ENCODE measurements around the gene NTM. TPM values are rescaled to one million over a fixed set of nuclear protein-coding genes. Genes with fewer than 3 reads are reported as not detected.

Gene NTM
- total and polyA plus RNA-seq, 12 donors, result 0.26 to 11.5 (median 4.0) TPM

GRCh38 chr11:131670876-131671275 is 300.5 kb downstream of the NTM start:
- intact Hi-C loops (cut with DNase I), result loop anchor here in 1 of 2 donors (10.0 kb wide), 1 partner anchor 606 kb away; no protein-coding TSS in a partner anchor
- H3K36me3 ChIP-seq (replicated peaks in 1 of 2), result no peaks in the 10 kb centered on the region
- no peak overlapping the region for H3K27ac ChIP-seq
- H3K4me1 ChIP-seq (replicated peaks in 1 of 2), result no peaks in the 10 kb centered on the region
- H3K4me3 ChIP-seq, result no peak overlapping the region
- 69 to 85% (median 83%) methylated on average over 3 of the region's 3 CpGs for WGBS, 4 donors
- no peaks in the 10 kb centered on the region for H3K9me3 ChIP-seq (replicated peaks in 1 of 3)
- TF ChIP-seq CTCF (IDR thresholded peaks at IDR 0.05) (no peak), POLR2A (IDR thresholded peaks at IDR 0.05) (no peak)
- DNase-seq, result no peak
- H3K27me3 ChIP-seq, result no peaks in the 10 kb centered on the region

- Histone ChIP-seq H3K4me1 (replicated peaks in 1 of 2) (no peaks in the 10 kb centered on the region), H3K27me3 (no peaks in the 10 kb centered on the region), H3K9me3 (replicated peaks in 1 of 3) (no peaks in the 10 kb centered on the region), H3K4me3 (no peak overlapping the region), H3K27ac (no peak overlapping the region), H3K36me3 (replicated peaks in 1 of 2) (no peaks in the 10 kb centered on the region)
- TF ChIP-seq POLR2A (IDR thresholded peaks at IDR 0.05) (no peak), CTCF (IDR thresholded peaks at IDR 0.05) (no peak)
- intact Hi-C loops (cut with DNase I), result loop anchor here in 1 of 2 donors (10.0 kb wide), 1 partner anchor 607 kb away; no protein-coding TSS in a partner anchor
- DNase-seq, result no peak
- WGBS, 4 donors, result 87 to 98% (median 91%) methylated on average over 5 to 8 of the region's 8 CpGs
Measured at GRCh38 chr11:131671320-131671719, 300.9 kb downstream of the NTM start.

GRCh38 chr11:131671734-131672133 is 301.3 kb downstream of the NTM start:
- Histone ChIP-seq H3K9me3 (replicated peaks in 1 of 3) (no peaks in the 10 kb centered on the region), H3K36me3 (replicated peaks in 1 of 2) (no peaks in the 10 kb centered on the region), H3K4me1 (replicated peaks in 1 of 2) (no peaks in the 10 kb centered on the region), H3K4me3 (no peak overlapping the region), H3K27ac (no peak overlapping the region), H3K27me3 (no peaks in the 10 kb centered on the region)
- intact Hi-C loops (cut with DNase I), result loop anchor here (2.0 to 10.0 kb wide), 2 partner anchors 607 to 749 kb away; no protein-coding TSS in a partner anchor
- no peak for TF ChIP-seq POLR2A (IDR thresholded peaks at IDR 0.05)
- TF ChIP-seq CTCF (IDR thresholded peaks at IDR 0.05), result no peak
- DNase-seq, result no peak
- WGBS, 4 donors, result 88 to 93% (median 91%) methylated on average over 9 to 12 of the region's 12 CpGs

GRCh38 chr11:131672191-131672590 is 301.8 kb downstream of the NTM start:
- 83 to 92% (median 90%) methylated on average over 9 to 15 of the region's 15 CpGs for WGBS, 4 donors
- no peak overlapping the region for H3K4me3 ChIP-seq
- intact Hi-C loops (cut with DNase I), result loop anchor here (2.0 to 10.0 kb wide), 2 partner anchors 607 to 749 kb away; no protein-coding TSS in a partner anchor
- H3K9me3 ChIP-seq (replicated peaks in 1 of 3), result no peaks in the 10 kb centered on the region
- H3K4me1 ChIP-seq (replicated peaks in 1 of 2), result no peaks in the 10 kb centered on the region
- no peak for TF ChIP-seq POLR2A (IDR thresholded peaks at IDR 0.05)
- TF ChIP-seq CTCF (IDR thresholded peaks at IDR 0.05), result no peak
- H3K27ac ChIP-seq, result no peak overlapping the region
- H3K27me3 ChIP-seq, result no peaks in the 10 kb centered on the region
- no peak for DNase-seq
- H3K36me3 ChIP-seq (replicated peaks in 1 of 2), result no peaks in the 10 kb centered on the region

All from adrenal gland (tissue), 12 donors.